Epithelial cell of esophagus (primary cell): ENCODE results near the gene MRPL43.
A peak's percentile ranks its signal among the peaks of the same experiment; 100 is the strongest.

Experiments used
- DNase-seq: peaks from one replicate; pipeline ENCODE4 v3.0.0; 2010; ENCODE audit warnings: low read depth
- H3K4me3 ChIP-seq: 2 replicates; pipeline ENCODE4 v1.5.1; 2011; ENCODE audit warnings: mild to moderate bottlenecking, low read length, control low read depth
- TF ChIP-seq, protein P1 (sequence below): IDR thresholded peaks from 2 replicates; pipeline ENCODE4 v1.5.1; 2011; ENCODE audit warnings: low read depth, mild to moderate bottlenecking, low read length, control low read depth, inconsistent platforms; ENCODE audit not compliant: insufficient read depth; ENCODE audit errors: missing control alignments

MRPL43 gene

DNA sequence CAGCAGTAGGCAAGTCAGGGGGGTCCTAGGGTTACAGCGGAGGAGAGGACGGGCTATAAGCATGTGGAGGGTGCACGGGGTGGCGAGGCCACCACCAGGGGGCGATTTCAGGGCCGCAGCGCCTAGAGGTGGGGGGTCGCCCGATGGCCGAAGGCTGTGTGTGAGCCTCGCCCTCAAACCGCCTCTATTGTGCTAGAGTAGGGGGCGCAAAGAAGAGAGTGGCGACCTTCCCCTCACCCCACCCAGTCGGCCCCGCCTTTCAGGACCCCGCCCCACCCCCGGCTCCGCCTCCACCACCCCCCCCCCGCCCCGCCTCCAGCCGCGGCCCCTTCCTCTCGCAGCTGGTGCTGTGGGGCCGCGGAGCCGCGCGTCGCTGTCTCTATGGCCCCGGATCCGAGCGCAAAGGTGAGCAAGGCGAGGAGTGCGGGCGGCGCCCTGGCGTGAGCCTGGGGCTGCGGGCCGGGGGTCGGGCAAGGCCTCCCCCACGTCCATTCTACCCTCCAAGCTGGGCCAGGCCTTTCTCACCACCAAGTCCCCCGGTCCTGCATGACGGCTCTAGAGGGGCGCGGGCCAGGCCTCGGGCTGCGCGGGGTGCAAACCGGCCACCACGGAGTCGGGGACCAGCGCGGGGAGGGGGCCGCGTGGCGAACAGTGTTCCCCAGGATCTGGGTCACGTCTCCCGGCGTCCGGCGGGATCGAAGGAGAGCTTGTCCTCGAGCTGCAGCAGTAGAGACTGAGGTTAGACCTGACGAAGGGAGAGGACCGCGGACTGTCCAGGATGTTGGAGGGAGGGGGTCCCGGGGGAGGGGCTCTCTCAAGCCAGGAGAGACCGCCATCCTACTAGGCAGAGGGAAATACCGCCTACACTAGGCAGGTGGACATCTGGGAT lies 17.9 kb downstream of the MRPL43 start, which contains the start of gene SEMA4G:
TSS of gene SEMA4G (plus strand) at position 318 of the 889 bp plus-strand sequence. CDS start 3,409 bp downstream, outside the sequence.
- TF ChIP-seq, protein P1, sequence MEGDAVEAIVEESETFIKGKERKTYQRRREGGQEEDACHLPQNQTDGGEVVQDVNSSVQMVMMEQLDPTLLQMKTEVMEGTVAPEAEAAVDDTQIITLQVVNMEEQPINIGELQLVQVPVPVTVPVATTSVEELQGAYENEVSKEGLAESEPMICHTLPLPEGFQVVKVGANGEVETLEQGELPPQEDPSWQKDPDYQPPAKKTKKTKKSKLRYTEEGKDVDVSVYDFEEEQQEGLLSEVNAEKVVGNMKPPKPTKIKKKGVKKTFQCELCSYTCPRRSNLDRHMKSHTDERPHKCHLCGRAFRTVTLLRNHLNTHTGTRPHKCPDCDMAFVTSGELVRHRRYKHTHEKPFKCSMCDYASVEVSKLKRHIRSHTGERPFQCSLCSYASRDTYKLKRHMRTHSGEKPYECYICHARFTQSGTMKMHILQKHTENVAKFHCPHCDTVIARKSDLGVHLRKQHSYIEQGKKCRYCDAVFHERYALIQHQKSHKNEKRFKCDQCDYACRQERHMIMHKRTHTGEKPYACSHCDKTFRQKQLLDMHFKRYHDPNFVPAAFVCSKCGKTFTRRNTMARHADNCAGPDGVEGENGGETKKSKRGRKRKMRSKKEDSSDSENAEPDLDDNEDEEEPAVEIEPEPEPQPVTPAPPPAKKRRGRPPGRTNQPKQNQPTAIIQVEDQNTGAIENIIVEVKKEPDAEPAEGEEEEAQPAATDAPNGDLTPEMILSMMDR, result peak; percentile 73
- DNase-seq, result peak; percentile 16
- peak within 1 kb of the TSS; percentile 49 for H3K4me3 ChIP-seq

DNA sequence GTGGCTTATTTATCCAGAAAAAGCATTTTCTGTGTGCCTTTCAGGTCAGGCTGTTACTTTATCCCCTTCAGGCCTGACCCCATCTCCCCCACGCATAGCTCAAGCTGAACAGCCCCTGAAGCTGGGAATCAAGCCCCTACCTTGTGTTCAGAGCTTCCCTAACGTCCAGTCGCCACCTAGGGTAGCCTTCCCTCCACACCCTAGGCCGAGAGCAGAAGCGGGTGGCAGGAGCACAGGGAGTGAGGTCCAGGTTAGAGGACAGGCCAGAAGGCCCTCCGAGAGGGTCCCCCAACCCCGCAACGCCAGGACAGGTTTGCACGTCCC lies 18.5 kb downstream of the MRPL43 start:
- H3K4me3 ChIP-seq, result peak overlapping the region; percentile 49
- DNase-seq, result no peak
- TF ChIP-seq, protein P1, result no peak

DNA sequence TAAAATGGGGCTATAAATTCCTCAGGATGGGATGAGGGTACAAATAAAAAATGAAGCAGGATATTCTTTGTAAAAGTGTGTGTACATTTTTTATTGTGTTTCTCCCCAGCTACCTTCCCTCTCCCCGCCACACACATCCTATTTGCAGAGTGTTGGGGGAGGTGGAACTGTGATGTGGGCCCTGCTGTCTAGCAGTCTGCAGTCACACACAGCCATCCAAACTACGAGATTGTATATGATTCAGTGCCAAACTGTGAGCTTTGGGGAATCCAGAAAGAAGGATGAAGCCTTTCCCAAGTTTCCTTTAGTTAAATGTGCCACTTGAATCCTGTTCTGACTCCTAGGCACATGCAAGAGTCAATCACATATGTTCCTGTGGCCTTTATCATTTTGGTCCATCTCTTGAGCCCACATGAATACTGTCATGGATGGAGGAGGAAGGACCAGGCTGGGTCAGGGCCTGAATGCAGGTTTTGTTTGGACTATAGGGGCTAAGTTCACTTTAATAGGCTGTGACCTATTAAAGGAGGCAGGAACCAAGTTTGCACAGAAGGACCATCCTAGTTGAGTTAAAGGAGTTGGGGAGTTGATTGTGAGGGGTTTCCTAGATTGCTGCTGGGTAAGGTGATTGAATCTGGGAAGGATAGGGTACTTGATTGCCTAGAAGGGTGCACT lies 19.1 kb downstream of the MRPL43 start:
- H3K4me3 ChIP-seq, result no peak overlapping the region
- no peak for DNase-seq
- TF ChIP-seq, protein P1, result no peak

DNA sequence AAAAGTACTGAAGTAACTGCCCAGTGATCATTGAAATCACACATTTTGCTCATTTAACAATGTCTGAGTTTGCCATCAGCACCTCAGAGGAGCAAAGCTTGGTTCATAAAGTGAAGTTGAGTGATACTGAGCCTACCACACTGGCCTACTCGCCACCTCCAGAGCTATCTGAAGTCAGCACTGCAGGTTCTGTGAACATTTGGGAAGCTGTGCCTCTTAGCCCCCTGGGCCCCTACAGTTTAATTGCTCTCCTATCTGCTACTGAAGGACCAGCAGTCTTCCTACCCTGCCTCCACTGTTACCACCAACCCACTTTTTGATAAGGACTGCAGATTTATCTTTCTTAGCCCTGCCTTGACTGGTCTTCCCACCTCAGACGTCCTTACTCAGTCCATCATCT lies 20.0 kb downstream of the MRPL43 start:
- TF ChIP-seq, protein P1, result no peak

DNA sequence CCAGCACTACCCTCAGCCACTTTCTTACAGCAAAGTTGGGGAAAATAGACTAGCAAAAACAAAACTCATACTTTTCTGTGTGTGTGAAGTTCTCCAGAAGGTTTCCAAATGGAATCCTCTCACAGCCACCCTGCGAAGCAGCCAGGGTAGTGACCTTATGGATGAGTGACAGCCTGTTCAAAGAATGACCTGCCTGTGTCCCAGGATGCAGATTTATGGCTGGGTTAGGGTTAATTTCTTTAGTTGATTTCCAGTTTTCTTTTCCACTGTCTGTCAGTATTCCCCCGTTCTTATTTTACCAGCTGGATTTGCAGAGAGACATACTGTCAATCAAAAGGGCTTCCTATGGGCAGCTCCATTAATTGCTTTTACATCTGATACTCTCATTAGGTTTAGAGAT lies 20.4 kb downstream of the MRPL43 start:
- DNase-seq, result no peak
- TF ChIP-seq, protein P1, result no peak
- no peak overlapping the region for H3K4me3 ChIP-seq

More for the DNA sequence above, 20.0 kb downstream of the MRPL43 start:
- no peak for DNase-seq
- no peak overlapping the region for H3K4me3 ChIP-seq

DNA sequence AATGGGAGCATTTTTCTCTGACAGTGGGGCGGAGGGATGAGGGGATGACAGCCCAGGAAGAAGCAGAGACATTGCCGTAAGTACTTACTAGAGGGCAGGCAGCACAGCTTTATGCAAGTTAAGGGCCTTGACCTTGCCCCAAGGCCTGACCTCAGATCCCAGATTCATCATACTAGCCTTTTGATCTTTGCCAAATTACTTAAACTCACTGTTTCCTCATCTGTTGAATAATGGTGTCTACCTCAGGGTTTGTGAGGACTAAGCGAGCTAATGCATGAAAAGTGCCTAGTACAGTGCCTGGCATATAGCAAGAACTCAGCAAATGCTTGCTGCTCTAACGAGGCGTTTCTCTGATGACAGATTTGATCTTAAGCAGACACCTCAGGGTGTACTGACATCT lies 21.5 kb downstream of the MRPL43 start:
- H3K4me3 ChIP-seq, result no peak overlapping the region
- no peak for DNase-seq
- TF ChIP-seq, protein P1, result no peak

DNA sequence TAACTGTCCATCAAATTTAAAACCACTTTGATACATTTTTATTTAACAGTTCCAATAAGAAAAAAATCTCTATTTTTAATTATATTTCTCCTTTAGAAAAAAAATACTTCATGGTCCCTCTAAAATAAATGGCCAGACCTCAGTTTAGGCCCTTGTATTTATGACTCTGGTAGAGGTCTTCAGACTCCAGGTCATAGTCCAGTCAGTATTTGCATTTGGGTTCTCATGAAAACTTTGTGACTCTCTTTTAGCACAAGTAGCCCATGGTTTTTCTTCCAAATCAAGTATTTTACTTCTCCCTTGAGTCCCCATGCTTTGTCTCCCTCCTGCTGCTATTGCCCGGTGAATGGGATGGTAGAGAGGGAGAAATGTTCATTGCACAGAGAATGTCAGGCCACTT lies 23.5 kb downstream of the MRPL43 start:
- H3K4me3 ChIP-seq, result no peak overlapping the region
- DNase-seq, result no peak
- TF ChIP-seq, protein P1, result no peak
